ENCODE measurements around the gene ANKH.
"Not testable (repeated sequence)": the region's sequence is repeated elsewhere in the genome, so short reads cannot be mapped to it uniquely, and the experiment has no call there.

ANKH gene

DNA sequence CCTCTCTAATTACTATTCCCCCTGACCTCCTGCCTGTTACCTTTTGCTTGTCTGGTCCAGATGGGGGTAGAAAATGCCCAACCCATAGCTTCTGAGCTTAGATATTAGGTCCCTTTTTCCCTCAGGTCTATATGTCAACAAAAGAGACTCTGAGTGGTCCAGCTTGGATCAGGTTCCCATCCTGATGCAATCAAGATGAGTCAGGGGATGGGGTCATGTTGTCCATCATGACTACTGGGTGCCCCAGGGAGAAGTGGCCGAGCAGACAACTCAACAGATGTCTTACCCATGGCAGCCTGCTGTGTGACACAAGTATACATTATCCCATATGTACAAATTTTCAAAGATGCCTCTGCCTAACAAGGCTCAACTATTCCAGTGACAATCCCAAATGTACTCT, 9.1 kb upstream of the ANKH start:
- H3K27ac ChIP-seq (ENCODE audit: low read length) = no peak overlapping the region
- H3K36me3 ChIP-seq (ENCODE audit: insufficient read depth, low read depth, low read length) = no peaks in the 10 kb centered on the region
- H3K9ac ChIP-seq (ENCODE audit: low read depth, low read length) = no peak overlapping the region
- no peaks in the 10 kb centered on the region; the same call in 1 of the 2 replicates for H3K27me3 ChIP-seq (ENCODE audit: insufficient read depth, low read length)
- H3K4me1 ChIP-seq (ENCODE audit: insufficient read depth, low read length) = no peaks in the 10 kb centered on the region
- H3K9me3 ChIP-seq (ENCODE audit: insufficient read depth, low read depth, low read length) = no peaks in the 10 kb centered on the region
- H3K4me3 ChIP-seq (ENCODE audit: low read length) = no peak overlapping the region

DNA sequence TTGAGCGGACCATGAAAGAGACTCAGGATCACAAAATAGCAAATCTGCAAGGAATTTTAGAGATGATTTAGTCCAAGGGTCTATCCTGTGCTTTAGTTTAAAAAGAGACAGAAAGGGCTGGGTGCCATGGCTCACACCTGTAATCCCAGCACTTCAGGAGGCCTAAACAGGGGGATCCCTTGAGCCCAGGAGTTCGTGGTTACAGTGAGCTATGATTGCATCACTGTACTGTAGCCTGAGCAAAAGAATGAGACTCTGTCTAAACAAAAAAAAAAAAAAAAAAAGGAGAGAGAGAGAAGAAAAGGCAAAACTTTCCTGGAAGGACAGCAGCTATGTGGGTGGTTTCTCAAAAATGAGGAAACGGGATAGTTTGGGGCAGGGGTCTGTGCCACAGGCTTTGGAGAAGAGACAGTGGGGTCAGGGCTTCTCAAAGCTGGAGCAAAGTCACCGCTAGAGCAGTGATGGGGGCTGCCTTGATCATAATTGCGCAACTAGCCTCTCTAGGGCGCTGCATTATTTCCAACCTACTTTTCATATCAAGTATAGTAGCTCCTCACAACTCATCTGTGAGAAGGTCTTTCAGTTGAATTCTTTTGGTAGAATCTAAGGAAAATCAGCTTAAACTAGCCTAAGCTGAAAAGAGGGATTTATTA, 8.5 kb upstream of the ANKH start:
- Histone ChIP-seq H3K9me3 (ENCODE audit: insufficient read depth, low read depth, low read length) (no peaks in the 10 kb centered on the region), H3K36me3 (ENCODE audit: insufficient read depth, low read depth, low read length) (no peaks in the 10 kb centered on the region), H3K9ac (ENCODE audit: low read depth, low read length) (no peak overlapping the region), H3K4me1 (ENCODE audit: insufficient read depth, low read length) (no peaks in the 10 kb centered on the region), H3K27me3 (ENCODE audit: insufficient read depth, low read length) (no peaks in the 10 kb centered on the region; the same call in 1 of the 2 replicates), H3K27ac (ENCODE audit: low read length) (no peak overlapping the region), H3K4me3 (ENCODE audit: low read length) (no peak overlapping the region)

DNA sequence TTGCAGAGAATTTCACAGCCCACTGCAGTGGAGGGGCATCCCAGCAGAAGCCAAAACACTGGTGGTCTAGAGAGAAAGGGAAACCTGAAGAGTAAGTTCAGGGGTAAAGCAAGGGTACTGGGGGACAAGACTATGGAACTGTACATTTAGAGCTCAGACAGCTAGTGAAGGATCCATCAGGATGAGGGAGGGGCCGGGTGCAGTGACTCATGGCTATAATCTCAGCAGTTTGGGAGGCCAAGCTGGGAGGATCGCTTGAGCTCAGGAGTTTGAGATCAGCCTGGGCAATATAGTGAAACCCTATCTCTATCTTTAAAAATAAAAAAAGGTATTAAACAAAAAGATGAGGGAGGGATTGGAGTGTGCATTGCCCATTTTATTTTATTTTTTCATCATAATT, 7.8 kb upstream of the ANKH start:
- Histone ChIP-seq H3K27me3 (ENCODE audit: insufficient read depth, low read length) (peaks cover 3% of the 10 kb centered on the region), H3K4me3 (ENCODE audit: low read length) (no peak overlapping the region), H3K27ac (ENCODE audit: low read length) (no peak overlapping the region), H3K36me3 (ENCODE audit: insufficient read depth, low read depth, low read length) (no peaks in the 10 kb centered on the region), H3K9me3 (ENCODE audit: insufficient read depth, low read depth, low read length) (no peaks in the 10 kb centered on the region), H3K9ac (ENCODE audit: low read depth, low read length) (no peak overlapping the region), H3K4me1 (ENCODE audit: insufficient read depth, low read length) (no peaks in the 10 kb centered on the region)

DNA sequence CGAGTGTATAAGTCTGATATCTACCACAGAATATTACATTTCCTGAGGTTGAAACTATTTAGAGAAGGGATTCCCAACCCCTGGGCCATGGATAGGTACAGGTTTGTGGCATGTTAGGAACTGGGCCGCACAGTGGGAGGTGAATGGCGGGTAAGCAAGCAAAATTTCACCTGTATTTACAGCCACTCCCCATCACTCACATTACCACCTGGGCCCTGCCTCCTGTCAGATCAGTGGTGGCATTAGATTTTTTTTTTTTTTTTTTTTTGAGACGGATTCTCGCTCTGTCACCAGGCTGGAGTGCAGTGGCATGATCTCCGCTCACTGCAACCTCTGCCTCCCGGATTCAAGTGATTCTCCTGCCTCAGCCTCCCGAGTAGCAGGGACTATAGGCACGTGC, 6.6 kb upstream of the ANKH start:
- H3K27me3 ChIP-seq (ENCODE audit: insufficient read depth, low read length) = peaks cover 14% of the 10 kb centered on the region
- not testable (repeated sequence) for H3K4me3 ChIP-seq (ENCODE audit: low read length); H3K4me1 ChIP-seq (ENCODE audit: insufficient read depth, low read length); H3K9me3 ChIP-seq (ENCODE audit: insufficient read depth, low read depth, low read length); H3K27ac ChIP-seq (ENCODE audit: low read length); H3K9ac ChIP-seq (ENCODE audit: low read depth, low read length); H3K36me3 ChIP-seq (ENCODE audit: insufficient read depth, low read depth, low read length)

DNA sequence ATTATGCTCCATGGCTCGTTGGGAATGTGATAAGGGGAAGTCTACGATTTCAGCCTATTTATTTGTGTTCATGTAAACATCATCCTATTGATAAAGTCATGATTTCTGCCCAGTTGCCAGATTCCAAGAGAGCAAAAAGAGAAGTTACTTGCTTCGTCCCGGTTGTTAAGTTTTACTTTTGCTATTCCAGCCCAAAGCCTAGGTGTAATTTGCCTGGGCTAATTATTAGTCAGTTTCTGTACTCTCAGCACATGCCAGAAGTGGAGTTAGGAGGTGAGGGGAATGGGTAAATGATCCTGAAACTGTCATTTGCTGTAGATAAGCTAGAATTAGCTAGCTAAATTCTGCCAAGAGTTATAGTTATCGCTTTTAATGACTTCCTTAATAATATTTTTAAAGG, 4.5 kb upstream of the ANKH start:
- Histone ChIP-seq H3K27me3 (ENCODE audit: insufficient read depth, low read length) (peaks cover 26% of the 10 kb centered on the region), H3K27ac (ENCODE audit: low read length) (no peak overlapping the region), H3K9ac (ENCODE audit: low read depth, low read length) (no peak overlapping the region), H3K4me1 (ENCODE audit: insufficient read depth, low read length) (no peaks in the 10 kb centered on the region), H3K4me3 (ENCODE audit: low read length) (no peak overlapping the region), H3K36me3 (ENCODE audit: insufficient read depth, low read depth, low read length) (no peaks in the 10 kb centered on the region), H3K9me3 (ENCODE audit: insufficient read depth, low read depth, low read length) (no peaks in the 10 kb centered on the region)

DNA sequence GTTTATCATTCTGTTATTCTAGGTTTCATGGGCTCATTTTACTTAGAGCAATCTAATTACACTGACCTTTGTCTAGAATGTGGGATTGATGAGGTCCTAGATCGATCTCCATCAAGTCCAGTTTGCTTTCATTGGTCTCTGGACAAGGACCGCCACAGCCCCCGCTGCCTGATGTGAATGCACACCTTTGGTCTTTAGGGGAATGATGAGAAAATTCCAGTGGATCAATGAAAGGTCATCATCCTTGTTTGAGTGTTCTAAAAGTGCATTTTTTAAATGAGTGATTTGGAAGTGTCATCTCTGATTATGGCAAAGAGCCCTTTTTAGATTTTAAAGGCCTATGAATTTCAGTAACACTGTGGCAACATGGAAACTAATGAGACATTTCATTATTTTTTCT, 2.2 kb upstream of the ANKH start:
- no peaks in the 10 kb centered on the region for H3K9me3 ChIP-seq (ENCODE audit: insufficient read depth, low read depth, low read length)
- H3K4me3 ChIP-seq (ENCODE audit: low read length) = no peak overlapping the region
- no peak overlapping the region for H3K9ac ChIP-seq (ENCODE audit: low read depth, low read length)
- peaks cover 2% of the 10 kb centered on the region; the same call in 1 of the 2 replicates for H3K4me1 ChIP-seq (ENCODE audit: insufficient read depth, low read length)
- H3K36me3 ChIP-seq (ENCODE audit: insufficient read depth, low read depth, low read length) = no peaks in the 10 kb centered on the region
- no peak overlapping the region for H3K27ac ChIP-seq (ENCODE audit: low read length)
- peaks cover 49% of the 10 kb centered on the region for H3K27me3 ChIP-seq (ENCODE audit: insufficient read depth, low read length)

DNA sequence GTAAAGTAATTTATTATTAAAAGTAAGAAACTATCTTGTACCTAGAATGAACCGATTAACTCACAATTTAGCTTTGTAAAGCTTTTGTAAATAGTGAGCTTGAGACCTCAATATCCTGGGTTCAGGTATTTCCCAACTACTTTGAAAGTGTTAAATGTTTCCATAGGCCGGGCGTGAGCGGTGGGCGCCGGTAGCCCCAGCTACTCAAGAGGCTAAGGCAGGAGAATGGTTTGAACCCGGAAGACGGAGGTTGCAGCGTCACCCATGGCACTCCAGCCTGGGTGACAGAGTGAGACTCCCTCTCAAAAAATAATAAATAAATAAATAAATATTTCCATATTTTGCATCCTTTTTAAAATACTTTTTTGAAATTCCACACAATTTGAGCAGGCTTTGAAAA, 1.5 kb upstream of the ANKH start:
- no peaks in the 10 kb centered on the region for H3K36me3 ChIP-seq (ENCODE audit: insufficient read depth, low read depth, low read length)
- peaks cover 55% of the 10 kb centered on the region for H3K27me3 ChIP-seq (ENCODE audit: insufficient read depth, low read length)
- no peaks in the 10 kb centered on the region for H3K9me3 ChIP-seq (ENCODE audit: insufficient read depth, low read depth, low read length)
- peaks cover 2% of the 10 kb centered on the region; the same call in 1 of the 2 replicates for H3K4me1 ChIP-seq (ENCODE audit: insufficient read depth, low read length)
- peak overlapping the region; percentile 68 for H3K4me3 ChIP-seq (ENCODE audit: low read length)
- no peak overlapping the region for H3K9ac ChIP-seq (ENCODE audit: low read depth, low read length)
- no peak overlapping the region for H3K27ac ChIP-seq (ENCODE audit: low read length)

DNA sequence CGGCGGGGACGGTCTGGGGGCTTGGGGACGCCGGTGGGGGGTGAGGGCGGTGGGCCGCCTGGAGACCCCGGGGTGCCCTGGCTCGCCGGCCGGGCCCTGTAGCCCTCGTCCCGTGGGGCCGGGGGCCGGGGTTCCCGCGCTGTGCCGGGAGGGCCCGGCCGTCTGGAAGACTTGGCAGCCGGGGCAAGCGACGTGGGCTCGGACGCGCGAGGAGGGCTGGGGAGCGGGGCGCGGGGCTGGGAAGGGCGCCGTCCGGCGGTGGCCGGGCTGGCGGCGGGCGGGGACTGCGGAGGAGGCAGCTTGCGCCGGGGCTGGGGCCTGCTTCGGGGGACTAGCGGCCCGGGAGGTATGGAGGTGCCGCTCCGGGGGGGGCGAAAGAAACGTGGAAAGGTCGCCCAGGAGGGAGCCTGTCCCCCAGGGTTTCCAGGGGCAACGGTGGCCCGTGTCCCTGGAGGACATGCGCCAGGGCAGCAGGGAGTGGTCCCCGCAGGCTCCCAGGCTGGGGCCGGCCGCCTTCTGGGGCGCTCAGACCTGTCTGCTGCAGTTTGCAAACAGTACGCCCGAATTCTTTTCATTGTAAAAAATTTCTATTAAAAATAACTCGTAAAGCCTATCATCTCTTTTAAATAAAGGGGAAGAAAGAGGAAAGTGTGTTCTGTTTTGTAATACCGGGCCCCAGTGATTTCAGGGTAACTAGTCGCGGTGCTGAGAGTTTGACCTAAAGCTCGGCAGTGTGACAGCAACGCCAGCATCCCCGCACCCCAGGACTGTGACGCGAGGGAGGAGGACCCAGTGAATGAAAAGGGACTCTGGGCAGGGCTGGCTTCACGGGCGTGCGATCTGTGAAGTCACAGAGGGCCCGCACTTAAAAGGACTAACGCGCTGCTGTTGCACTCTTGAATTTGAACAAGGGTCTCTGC, 752 bp upstream of the ANKH start:
- H3K27me3 ChIP-seq (ENCODE audit: insufficient read depth, low read length) = peaks cover 55% of the 10 kb centered on the region
- H3K9me3 ChIP-seq (ENCODE audit: insufficient read depth, low read depth, low read length) = no peaks in the 10 kb centered on the region
- no peak overlapping the region; the same call in 1 of the 2 replicates for H3K9ac ChIP-seq (ENCODE audit: low read depth, low read length)
- H3K4me1 ChIP-seq (ENCODE audit: insufficient read depth, low read length) = peaks cover 2% of the 10 kb centered on the region; the same call in 1 of the 2 replicates
- H3K4me3 ChIP-seq (ENCODE audit: low read length) = peak overlapping the region; percentile 68
- no peak overlapping the region for H3K27ac ChIP-seq (ENCODE audit: low read length)
- H3K36me3 ChIP-seq (ENCODE audit: insufficient read depth, low read depth, low read length) = no peaks in the 10 kb centered on the region

DNA sequence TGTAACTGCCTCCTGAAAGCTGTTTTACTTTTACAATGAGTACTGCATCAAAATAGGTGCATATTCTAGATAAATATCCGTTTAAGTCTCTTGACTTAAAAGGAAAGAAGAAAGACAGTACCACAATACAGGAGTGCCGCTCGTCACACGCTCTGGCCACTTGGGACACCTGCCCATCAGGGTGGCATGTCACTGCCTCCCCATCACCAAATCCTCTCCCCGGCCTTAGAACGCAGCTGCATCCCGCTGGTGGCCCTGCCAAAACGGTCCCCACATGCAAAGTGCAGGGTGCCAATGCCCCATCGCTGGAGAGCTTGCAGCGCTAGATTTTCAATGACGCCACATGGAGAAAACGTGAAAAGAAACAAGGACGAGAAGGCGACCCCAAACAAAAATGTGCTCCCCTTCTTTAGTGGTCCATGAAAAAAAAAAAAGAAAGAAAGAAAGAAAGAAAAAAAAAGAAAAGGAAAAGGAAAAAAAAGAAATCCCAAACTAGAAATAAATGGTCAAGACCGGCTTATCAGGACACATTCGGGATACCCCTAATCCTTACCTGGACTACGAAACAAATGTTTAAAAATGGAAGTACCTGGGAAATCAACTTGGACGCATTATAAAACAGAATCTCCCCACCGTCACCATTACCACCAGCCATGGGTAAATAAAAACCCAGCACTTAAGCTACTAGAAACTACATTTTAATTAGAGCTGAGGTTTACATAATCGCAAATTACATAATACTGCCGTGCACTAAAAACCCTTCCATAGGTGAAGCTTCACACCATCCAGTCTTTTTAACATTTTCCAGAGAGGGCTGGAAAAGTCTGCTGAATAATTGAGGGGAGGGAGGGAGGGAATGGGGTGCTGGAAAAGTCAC, 1.0 kb downstream of the ANKH start:
- Histone ChIP-seq H3K9me3 (ENCODE audit: insufficient read depth, low read depth, low read length) (no peaks in the 10 kb centered on the region), H3K4me1 (ENCODE audit: insufficient read depth, low read length) (peaks cover 2% of the 10 kb centered on the region; the same call in 1 of the 2 replicates), H3K36me3 (ENCODE audit: insufficient read depth, low read depth, low read length) (no peaks in the 10 kb centered on the region), H3K27me3 (ENCODE audit: insufficient read depth, low read length) (peaks cover 55% of the 10 kb centered on the region), H3K27ac (ENCODE audit: low read length) (no peak overlapping the region), H3K9ac (ENCODE audit: low read depth, low read length) (no peak overlapping the region; the same call in 1 of the 2 replicates), H3K4me3 (ENCODE audit: low read length) (peak overlapping the region; percentile 74)

DNA sequence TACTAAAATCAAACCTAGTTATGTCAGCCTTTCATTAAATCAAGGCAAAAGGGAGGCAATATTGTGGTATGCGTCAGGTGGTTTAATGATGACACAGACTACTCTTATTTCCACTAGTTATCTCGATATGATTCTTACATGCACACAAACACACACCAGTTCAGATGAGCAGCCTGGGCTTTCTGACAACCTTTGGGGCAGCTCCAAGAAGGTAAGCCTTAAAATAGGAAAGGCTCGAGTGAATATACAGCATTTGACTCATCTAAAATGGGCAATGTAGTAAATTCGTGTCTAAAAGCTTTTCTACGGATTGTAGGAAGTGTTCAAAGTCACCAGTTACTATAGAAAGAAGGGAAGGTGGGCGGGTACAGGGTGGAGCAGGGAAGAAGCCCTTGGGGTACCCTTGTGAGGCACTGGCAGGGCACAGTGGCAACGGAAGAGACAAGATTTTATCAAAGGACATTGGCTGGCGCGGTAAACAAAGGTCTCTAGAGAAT, 1.9 kb downstream of the ANKH start:
- Histone ChIP-seq H3K36me3 (ENCODE audit: insufficient read depth, low read depth, low read length) (no peaks in the 10 kb centered on the region), H3K27me3 (ENCODE audit: insufficient read depth, low read length) (peaks cover 55% of the 10 kb centered on the region), H3K4me1 (ENCODE audit: insufficient read depth, low read length) (peaks cover 2% of the 10 kb centered on the region; the same call in 1 of the 2 replicates), H3K9me3 (ENCODE audit: insufficient read depth, low read depth, low read length) (no peaks in the 10 kb centered on the region), H3K27ac (ENCODE audit: low read length) (no peak overlapping the region), H3K9ac (ENCODE audit: low read depth, low read length) (no peak overlapping the region), H3K4me3 (ENCODE audit: low read length) (no peak overlapping the region)

DNA sequence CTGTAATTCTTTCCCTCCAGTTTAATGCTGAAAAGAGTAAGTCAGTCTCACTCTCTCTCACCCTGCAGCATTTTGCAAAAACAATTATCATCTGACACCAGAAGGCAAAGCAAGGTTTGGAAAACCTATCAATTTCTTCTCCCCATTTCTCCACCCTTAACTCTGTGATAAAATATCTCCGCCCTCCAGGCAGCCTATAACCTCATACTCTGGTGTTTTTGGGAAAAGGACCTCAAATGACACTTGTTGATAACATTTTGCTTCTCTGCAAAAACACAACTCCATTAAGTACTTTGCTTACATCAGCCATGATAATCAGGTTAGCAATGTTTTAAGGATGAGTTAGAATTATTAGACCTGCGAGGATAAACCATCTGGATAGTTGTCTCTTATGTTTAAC, 2.3 kb downstream of the ANKH start:
- Histone ChIP-seq H3K4me3 (ENCODE audit: low read length) (no peak overlapping the region), H3K27me3 (ENCODE audit: insufficient read depth, low read length) (peaks cover 51% of the 10 kb centered on the region), H3K27ac (ENCODE audit: low read length) (no peak overlapping the region)

More for the DNA sequence above, 2.3 kb downstream of the ANKH start:
- H3K9me3 ChIP-seq (ENCODE audit: insufficient read depth, low read depth, low read length) = no peaks in the 10 kb centered on the region
- peaks cover 2% of the 10 kb centered on the region; the same call in 1 of the 2 replicates for H3K4me1 ChIP-seq (ENCODE audit: insufficient read depth, low read length)
- H3K36me3 ChIP-seq (ENCODE audit: insufficient read depth, low read depth, low read length) = no peaks in the 10 kb centered on the region
- H3K9ac ChIP-seq (ENCODE audit: low read depth, low read length) = no peak overlapping the region
